GM12878 (cell line): ENCODE data around the gene KCTD19.

Source experiments
- ATF3 ChIP-seq: IDR thresholded peaks from 2 replicates; pipeline ENCODE4 v1.6.1; 2011; ENCODE audit warnings: low read depth, mild to moderate bottlenecking, low read length, moderate library complexity, borderline replicate concordance; ENCODE audit errors: extremely low read depth
- EP300 ChIP-seq, 2 experiments: fragments of 150-350 bp in 1 of 2; IDR thresholded peaks; 2 replicates each; pipeline ENCODE4 v1.6.1; 2011 to 2012; ENCODE audit warnings: low read depth in 2 of 2, low read length in 2 of 2, borderline replicate concordance in 1 of 2, improper control_type of control experiment in 1 of 2, inconsistent platforms in 1 of 2; ENCODE audit not compliant: control insufficient read depth in 1 of 2
- EZH2 ChIP-seq: IDR thresholded peaks from 2 replicates; pipeline ENCODE4 v1.6.1; 2012; ENCODE audit warnings: low read depth, mild to moderate bottlenecking, control low read depth, inconsistent platforms, low read length, borderline replicate concordance; ENCODE audit not compliant: control insufficient read depth
- MXI1 ChIP-seq: fragments of 150-350 bp; IDR thresholded peaks from 2 replicates; pipeline ENCODE4 v1.6.1; 2011; ENCODE audit warnings: low read depth, mild to moderate bottlenecking, inconsistent platforms, low read length, improper control_type of control experiment
- MYC ChIP-seq: IDR thresholded peaks from 2 replicates; pipeline ENCODE4 v1.6.1; 2011; ENCODE audit warnings: mild to moderate bottlenecking, low read length, moderate library complexity, inconsistent platforms; ENCODE audit not compliant: insufficient read depth, insufficient replicate concordance, insufficient read length, severe bottlenecking
- POLR2A ChIP-seq: IDR thresholded peaks from 2 replicates; pipeline ENCODE4 v1.6.1; 2011; ENCODE audit warnings: low read depth, mild to moderate bottlenecking, low read length
- RAD21 ChIP-seq: IDR thresholded peaks from 2 replicates; pipeline ENCODE4 v1.6.1; 2011; ENCODE audit warnings: mild to moderate bottlenecking, low read depth, low read length, moderate library complexity; ENCODE audit not compliant: insufficient read depth
- RCOR1 ChIP-seq: conservative IDR thresholded peaks from 2 replicates; pipeline ENCODE4 v1.6.1; 2012; ENCODE audit warnings: low read depth, low read length, improper control_type of control experiment
- USF2 ChIP-seq: IDR thresholded peaks from 2 replicates; pipeline ENCODE4 v1.6.1; 2011; ENCODE audit warnings: low read depth, low read length, improper control_type of control experiment, borderline replicate concordance
- TF ChIP-seq, protein P1 (sequence below), 3 experiments: IDR thresholded peaks in 2 of 3; conservative IDR thresholded peaks in 1 of 3; 2 replicates each; pipeline ENCODE4 v1.5.1; 2011; ENCODE audit warnings: low read depth in 3 of 3, low read length in 3 of 3, mild to moderate bottlenecking in 3 of 3, control low read depth in 2 of 3, moderate library complexity in 2 of 3, inconsistent platforms in 1 of 3, mixed read lengths in 1 of 3; ENCODE audit not compliant: control insufficient read depth in 2 of 3, insufficient read depth in 1 of 3; ENCODE audit errors: extremely low read depth in 1 of 3

DNA sequence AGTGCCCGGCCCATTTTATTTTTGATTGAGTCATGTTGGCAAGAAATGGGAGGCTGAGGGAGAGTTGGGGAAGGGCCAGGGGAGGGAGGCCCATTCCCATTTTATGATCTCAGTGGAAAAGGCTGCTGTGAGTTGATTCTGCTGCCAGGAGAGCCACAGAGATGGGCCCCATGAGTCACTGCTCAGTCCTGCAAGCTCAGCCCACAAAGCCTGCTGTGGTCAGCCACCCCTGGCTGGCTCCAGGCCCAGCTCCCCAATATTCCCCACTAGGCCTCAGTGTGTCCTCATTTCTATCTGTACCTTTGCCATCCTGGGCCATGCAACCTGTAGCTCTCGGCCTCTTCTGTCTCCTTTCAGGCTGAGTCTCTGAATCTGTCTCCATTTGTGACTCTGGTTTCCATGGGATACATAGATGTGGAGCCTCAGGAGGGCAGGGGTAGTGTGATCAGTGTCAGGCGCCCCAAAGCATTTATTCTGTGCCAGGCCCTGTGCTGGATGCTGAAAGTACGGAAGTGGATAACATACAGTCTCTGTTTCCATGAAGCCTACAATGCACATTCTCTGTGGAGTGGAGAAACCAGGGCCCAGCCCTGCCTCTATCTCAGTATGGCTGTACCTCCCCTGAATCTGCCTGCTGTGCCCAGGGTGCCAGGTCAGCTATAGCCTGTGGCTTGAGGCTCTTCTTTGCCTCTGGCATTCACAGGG, 49.1 kb downstream of the KCTD19 start:
- no peak for TF ChIP-seq RCOR1
- TF ChIP-seq, protein P1, sequence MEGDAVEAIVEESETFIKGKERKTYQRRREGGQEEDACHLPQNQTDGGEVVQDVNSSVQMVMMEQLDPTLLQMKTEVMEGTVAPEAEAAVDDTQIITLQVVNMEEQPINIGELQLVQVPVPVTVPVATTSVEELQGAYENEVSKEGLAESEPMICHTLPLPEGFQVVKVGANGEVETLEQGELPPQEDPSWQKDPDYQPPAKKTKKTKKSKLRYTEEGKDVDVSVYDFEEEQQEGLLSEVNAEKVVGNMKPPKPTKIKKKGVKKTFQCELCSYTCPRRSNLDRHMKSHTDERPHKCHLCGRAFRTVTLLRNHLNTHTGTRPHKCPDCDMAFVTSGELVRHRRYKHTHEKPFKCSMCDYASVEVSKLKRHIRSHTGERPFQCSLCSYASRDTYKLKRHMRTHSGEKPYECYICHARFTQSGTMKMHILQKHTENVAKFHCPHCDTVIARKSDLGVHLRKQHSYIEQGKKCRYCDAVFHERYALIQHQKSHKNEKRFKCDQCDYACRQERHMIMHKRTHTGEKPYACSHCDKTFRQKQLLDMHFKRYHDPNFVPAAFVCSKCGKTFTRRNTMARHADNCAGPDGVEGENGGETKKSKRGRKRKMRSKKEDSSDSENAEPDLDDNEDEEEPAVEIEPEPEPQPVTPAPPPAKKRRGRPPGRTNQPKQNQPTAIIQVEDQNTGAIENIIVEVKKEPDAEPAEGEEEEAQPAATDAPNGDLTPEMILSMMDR (IDR thresholded peaks at IDR 0.05 in 2 of 3, conservative IDR thresholded peaks at IDR 0.05 in 1 of 3; ENCODE audit: control insufficient read depth in 2 of 3, extremely low read depth in 1 of 3, insufficient read depth in 1 of 3, low read depth in 3 of 3, low read length in 3 of 3): no peak
- TF ChIP-seq EP300 (IDR thresholded peaks at IDR 0.05; ENCODE audit: borderline replicate concordance in 1 of 2, control insufficient read depth in 1 of 2, low read depth in 2 of 2, low read length in 2 of 2): no peak
- TF ChIP-seq ATF3: no peak
- no peak for TF ChIP-seq MYC
- TF ChIP-seq RAD21: no peak
- no peak for TF ChIP-seq MXI1
- no peak for TF ChIP-seq POLR2A
- no peak for TF ChIP-seq USF2
- TF ChIP-seq EZH2: no peak
